GM19397 (cell line): ENCODE measurements around the gene SLC5A4.
"Not testable (repeated sequence)": the region's sequence is repeated elsewhere in the genome, so short reads cannot be mapped to it uniquely, and the experiment has no call there.

Source experiments
- ATAC-seq: cut with Tn5 transposase; IDR thresholded peaks from one replicate; pipeline ENCODE4 v1.9.1; 2021; ENCODE audit warnings: mild to moderate bottlenecking, moderate library complexity; ENCODE audit not compliant: unreplicated experiment

SLC5A4 gene

GRCh38 chr22:32202161-32202538, 53.0 kb downstream of the SLC5A4 start:
- ATAC-seq: no peak

GRCh38 chr22:32200752-32201151, 54.4 kb downstream of the SLC5A4 start:
- ATAC-seq: no peak

- no peak for ATAC-seq
Measured at GRCh38 chr22:32199961-32200360, 55.2 kb downstream of the SLC5A4 start.

- ATAC-seq: no peak
Measured at GRCh38 chr22:32199341-32199740, 55.8 kb downstream of the SLC5A4 start.

- ATAC-seq: not testable (repeated sequence)
Measured at GRCh38 chr22:32197553-32198226, 57.5 kb downstream of the SLC5A4 start.

GRCh38 chr22:32195900-32196299, 59.2 kb downstream of the SLC5A4 start:
- ATAC-seq: not testable (repeated sequence)

- ATAC-seq: not testable (repeated sequence)
Measured at GRCh38 chr22:32193346-32193745, 61.8 kb downstream of the SLC5A4 start.

GRCh38 chr22:32191021-32191420, 64.1 kb downstream of the SLC5A4 start:
- ATAC-seq: not testable (repeated sequence)

GRCh38 chr22:32185821-32186220, 69.3 kb downstream of the SLC5A4 start:
- no peak for ATAC-seq

GRCh38 chr22:32183625-32184024, 71.5 kb downstream of the SLC5A4 start:
- ATAC-seq: no peak

GRCh38 chr22:32181043-32181442, 74.1 kb downstream of the SLC5A4 start:
- ATAC-seq: no peak

- ATAC-seq: no peak
Measured at GRCh38 chr22:32177221-32177765, 77.9 kb downstream of the SLC5A4 start.

GRCh38 chr22:32175683-32176644, 79.2 kb downstream of the SLC5A4 start:
- no peak for ATAC-seq

- ATAC-seq: no peak
Measured at GRCh38 chr22:32175115-32175514, 80.0 kb downstream of the SLC5A4 start.
